ENCODE data around the gene C1orf226.

C1orf226 gene

DNA sequence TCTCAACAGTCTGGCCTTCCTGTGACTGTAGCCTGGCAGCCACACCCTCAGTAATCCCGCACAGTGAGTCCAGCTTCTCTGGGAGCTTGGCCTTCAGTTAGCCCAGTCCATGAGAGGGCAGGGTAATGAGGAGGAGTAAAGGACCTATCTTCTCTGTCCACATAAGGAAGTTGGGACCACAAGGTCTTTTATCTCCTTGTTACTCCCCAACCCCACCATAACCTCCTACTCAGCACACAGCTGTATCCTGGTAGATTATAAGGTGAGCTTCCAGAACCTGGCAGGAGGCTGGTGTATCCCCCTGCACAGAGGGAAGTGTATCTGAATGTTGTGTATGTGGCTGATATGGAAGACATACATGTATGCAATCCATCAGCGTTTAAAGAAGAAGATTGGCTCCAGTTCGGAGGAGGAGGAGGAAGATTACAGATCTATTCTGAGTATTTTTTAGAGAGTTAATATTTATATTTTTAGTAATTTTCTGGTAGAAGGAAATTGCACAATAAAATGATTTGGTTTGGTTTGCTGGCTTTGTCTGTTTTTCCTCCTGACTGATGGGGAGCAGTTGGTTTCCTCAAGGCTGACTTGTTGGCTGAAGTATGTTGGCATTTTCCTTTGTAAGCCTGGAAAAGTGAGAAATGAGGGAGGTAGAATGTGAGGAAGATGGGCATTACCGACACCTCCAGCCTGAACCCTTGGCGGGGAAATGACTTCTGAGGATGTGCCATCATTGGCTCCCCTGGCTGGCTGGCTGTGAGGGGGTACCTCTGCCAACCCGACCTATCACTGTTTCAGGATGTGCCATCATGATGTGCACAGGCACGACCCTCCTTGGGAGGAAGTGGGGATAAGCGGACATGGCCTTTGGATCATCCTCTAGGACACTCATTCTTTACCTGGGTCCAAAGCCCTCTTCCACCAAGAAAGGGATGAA, 5.0 kb downstream of the C1orf226 start:
- H3K27ac ChIP-seq (replicated peaks; ENCODE audit: low read length), result no peak overlapping the region
- H2BK12ac ChIP-seq (ENCODE audit: low read length), result no peak overlapping the region
- no peak overlapping the region for H4K8ac ChIP-seq (ENCODE audit: low read depth, low read length)
- H4K91ac ChIP-seq (ENCODE audit: low read depth, low read length, poor library complexity), result no peak overlapping the region
- peaks cover 36 to 46% of the 10 kb centered on the region in 2 donors for H3K4me1 ChIP-seq (ENCODE audit: control insufficient read depth in 2 of 2, insufficient read depth in 1 of 2, low read depth in 1 of 2, low read length in 2 of 2)
- H2BK15ac ChIP-seq (ENCODE audit: low read length), result no peak overlapping the region
- no peak for DNase-seq (ENCODE audit: low spot score)
- H2AFZ ChIP-seq (ENCODE audit: low read length), result no peak overlapping the region
- peak overlapping the region; percentile 22 for H2AK5ac ChIP-seq (ENCODE audit: low read depth, low read length)
- H3K9me3 ChIP-seq (replicated peaks in 1 of 2; ENCODE audit: control insufficient read depth in 2 of 2, insufficient read depth in 1 of 2, low read depth in 1 of 2, low read length in 2 of 2), result no peaks in the 10 kb centered on the region
- no peak overlapping the region for H3K4ac ChIP-seq (ENCODE audit: low read length)
- peak overlapping the region; percentile 39 for H3K18ac ChIP-seq (ENCODE audit: low read length)
- no peaks in the 10 kb centered on the region for H3K27me3 ChIP-seq (ENCODE audit: control insufficient read depth in 3 of 3, insufficient read depth in 3 of 3, low read depth in 1 of 3, low read length in 3 of 3)
- H2BK120ac ChIP-seq (ENCODE audit: low read depth, low read length), result no peak overlapping the region
- no CpG with 5 or more reads among the region's 8 CpGs for WGBS, 2 donors (ENCODE audit: extremely low coverage in 2 of 2, insufficient read length in 2 of 2, insufficient replicate concordance in 1 of 2)
- H3K9ac ChIP-seq (ENCODE audit: low read depth, low read length, poor library complexity), result no peak overlapping the region
- peak overlapping the region; percentile 17 for H2BK5ac ChIP-seq (ENCODE audit: low read length)
- H3K14ac ChIP-seq (ENCODE audit: low read length), result peak overlapping the region; percentile 25
- H3K23ac ChIP-seq (ENCODE audit: low read depth, low read length, poor library complexity), result no peak overlapping the region
- no peak overlapping the region for H3K4me3 ChIP-seq (ENCODE audit: low read length in 2 of 2)
- peaks cover 3 to 39% of the 10 kb centered on the region in 2 donors for H3K36me3 ChIP-seq (replicated peaks in 1 of 2; ENCODE audit: control insufficient read depth in 2 of 2, insufficient read depth in 2 of 2, low read length in 2 of 2)
- no peak overlapping the region for H3K4me2 ChIP-seq (ENCODE audit: insufficient read depth, low read length, poor library complexity, severe bottlenecking)
- no peaks in the 10 kb centered on the region for H3K79me1 ChIP-seq (ENCODE audit: low read depth, low read length)

DNA sequence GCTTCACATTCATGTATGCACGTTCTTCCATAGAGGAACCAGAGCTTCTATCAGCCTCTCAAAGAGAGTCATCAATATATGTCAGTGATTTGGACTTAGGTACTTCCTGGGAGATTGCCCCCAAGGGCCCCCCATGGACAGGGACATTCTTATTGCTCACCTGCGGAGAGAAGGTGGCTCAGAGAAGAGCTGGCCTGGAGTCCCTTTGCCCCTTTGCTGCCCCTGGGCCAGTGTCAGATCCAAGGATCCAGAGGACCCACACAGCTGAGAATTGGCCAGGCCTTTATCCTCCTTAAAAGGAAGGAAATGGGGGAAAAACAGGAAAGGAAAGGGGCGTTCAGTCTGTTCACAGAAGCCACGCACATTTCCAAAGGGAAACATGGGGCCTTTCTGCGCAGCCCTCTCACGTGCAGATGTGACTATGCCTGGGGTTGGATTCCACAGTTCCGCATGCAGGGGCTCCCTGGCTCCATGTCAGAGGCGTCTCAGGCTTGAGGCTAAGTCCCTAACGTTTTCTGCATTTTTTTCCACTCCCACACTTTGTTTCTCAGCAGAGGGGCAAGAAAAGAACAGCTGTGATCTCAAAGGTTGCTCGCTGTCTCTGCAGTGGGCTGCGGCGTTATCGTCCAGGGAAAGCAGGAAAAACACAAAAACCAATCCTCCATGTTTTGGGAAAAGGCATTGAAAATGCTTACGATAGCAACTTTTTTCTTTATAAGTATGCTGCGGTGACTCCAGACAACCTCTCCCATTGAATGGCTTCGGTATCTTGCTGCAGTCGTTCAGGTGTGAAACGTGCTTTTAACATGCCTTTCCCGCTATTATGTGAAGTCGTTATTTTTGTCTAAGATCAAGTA, 5.9 kb downstream of the C1orf226 start:
- Histone ChIP-seq H3K14ac (ENCODE audit: low read length) (no peak overlapping the region), H3K27ac (replicated peaks; ENCODE audit: low read length) (peak overlapping the region; percentile 1), H3K79me1 (ENCODE audit: low read depth, low read length) (no peaks in the 10 kb centered on the region), H4K91ac (ENCODE audit: low read depth, low read length, poor library complexity) (no peak overlapping the region), H3K9me3 (replicated peaks in 1 of 2; ENCODE audit: control insufficient read depth in 2 of 2, insufficient read depth in 1 of 2, low read depth in 1 of 2, low read length in 2 of 2) (no peaks in the 10 kb centered on the region), H3K4ac (ENCODE audit: low read length) (no peak overlapping the region), H3K4me3 (ENCODE audit: low read length in 2 of 2) (no peak overlapping the region), H2BK12ac (ENCODE audit: low read length) (no peak overlapping the region), H3K18ac (ENCODE audit: low read length) (peak overlapping the region; percentile 9), H3K4me2 (ENCODE audit: insufficient read depth, low read length, poor library complexity, severe bottlenecking) (no peak overlapping the region), H3K23ac (ENCODE audit: low read depth, low read length, poor library complexity) (no peak overlapping the region), H2BK120ac (ENCODE audit: low read depth, low read length) (no peak overlapping the region), H4K8ac (ENCODE audit: low read depth, low read length) (no peak overlapping the region), H2AK5ac (ENCODE audit: low read depth, low read length) (no peak overlapping the region), H3K4me1 (ENCODE audit: control insufficient read depth in 2 of 2, insufficient read depth in 1 of 2, low read depth in 1 of 2, low read length in 2 of 2) (peaks cover 38 to 49% of the 10 kb centered on the region in 2 donors), H2BK5ac (ENCODE audit: low read length) (no peak overlapping the region), H3K9ac (ENCODE audit: low read depth, low read length, poor library complexity) (no peak overlapping the region), H3K27me3 (ENCODE audit: control insufficient read depth in 3 of 3, insufficient read depth in 3 of 3, low read depth in 1 of 3, low read length in 3 of 3) (no peaks in the 10 kb centered on the region), H2BK15ac (ENCODE audit: low read length) (no peak overlapping the region), H2AFZ (ENCODE audit: low read length) (no peak overlapping the region), H3K36me3 (replicated peaks in 1 of 2; ENCODE audit: control insufficient read depth in 2 of 2, insufficient read depth in 2 of 2, low read length in 2 of 2) (peaks cover 0 to 33% of the 10 kb centered on the region in 2 donors)
- no CpG with 5 or more reads among the region's 20 CpGs for WGBS, 2 donors (ENCODE audit: extremely low coverage in 2 of 2, insufficient read length in 2 of 2, insufficient replicate concordance in 1 of 2)
- DNase-seq (ENCODE audit: low spot score), result no peak

DNA sequence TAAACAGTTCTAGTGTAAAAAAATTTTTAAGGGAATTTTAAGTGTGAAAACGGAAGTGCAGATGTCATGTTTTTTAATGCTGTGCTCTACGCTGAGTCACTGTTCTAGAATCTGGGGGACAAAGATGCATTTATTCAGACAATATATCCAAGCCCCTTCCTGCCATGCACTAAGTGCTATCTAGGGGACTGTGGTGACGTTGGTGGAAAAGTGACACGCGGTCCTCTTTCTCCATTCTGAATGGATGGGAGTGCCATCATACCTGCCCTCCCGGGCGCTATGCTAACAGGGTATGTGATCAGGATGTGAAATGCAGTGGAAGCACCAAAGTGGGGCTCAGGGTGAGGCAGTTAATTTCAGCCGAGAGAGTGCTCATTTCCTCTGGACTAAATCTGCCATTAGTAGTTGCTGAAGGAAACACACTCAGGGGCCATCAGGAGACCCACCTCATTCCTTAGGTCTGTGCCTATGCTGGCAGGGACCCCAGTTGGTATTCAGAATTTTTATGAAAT, 6.6 kb downstream of the C1orf226 start:
- Histone ChIP-seq H2AFZ (ENCODE audit: low read length) (no peak overlapping the region), H2BK12ac (ENCODE audit: low read length) (no peak overlapping the region), H3K9ac (ENCODE audit: low read depth, low read length, poor library complexity) (no peak overlapping the region), H3K4me1 (ENCODE audit: control insufficient read depth in 2 of 2, insufficient read depth in 1 of 2, low read depth in 1 of 2, low read length in 2 of 2) (peaks cover 38 to 48% of the 10 kb centered on the region in 2 donors), H3K27me3 (ENCODE audit: control insufficient read depth in 3 of 3, insufficient read depth in 3 of 3, low read depth in 1 of 3, low read length in 3 of 3) (no peaks in the 10 kb centered on the region), H3K18ac (ENCODE audit: low read length) (no peak overlapping the region), H2BK120ac (ENCODE audit: low read depth, low read length) (no peak overlapping the region), H3K9me3 (replicated peaks in 1 of 2; ENCODE audit: control insufficient read depth in 2 of 2, insufficient read depth in 1 of 2, low read depth in 1 of 2, low read length in 2 of 2) (no peaks in the 10 kb centered on the region), H4K91ac (ENCODE audit: low read depth, low read length, poor library complexity) (no peak overlapping the region), H2BK15ac (ENCODE audit: low read length) (no peak overlapping the region), H2AK5ac (ENCODE audit: low read depth, low read length) (no peak overlapping the region), H3K4me3 (ENCODE audit: low read length in 2 of 2) (no peak overlapping the region), H2BK5ac (ENCODE audit: low read length) (no peak overlapping the region), H4K8ac (ENCODE audit: low read depth, low read length) (no peak overlapping the region), H3K27ac (replicated peaks; ENCODE audit: low read length) (no peak overlapping the region), H3K79me1 (ENCODE audit: low read depth, low read length) (no peaks in the 10 kb centered on the region), H3K23ac (ENCODE audit: low read depth, low read length, poor library complexity) (no peak overlapping the region), H3K36me3 (replicated peaks in 1 of 2; ENCODE audit: control insufficient read depth in 2 of 2, insufficient read depth in 2 of 2, low read length in 2 of 2) (peaks cover 0 to 27% of the 10 kb centered on the region in 2 donors), H3K4ac (ENCODE audit: low read length) (no peak overlapping the region), H3K14ac (ENCODE audit: low read length) (no peak overlapping the region), H3K4me2 (ENCODE audit: insufficient read depth, low read length, poor library complexity, severe bottlenecking) (no peak overlapping the region)
- 100% methylated on average over 1 of the region's 8 CpGs; no CpG with 5 or more reads in 1 of the 2 donors for WGBS, 2 donors (ENCODE audit: extremely low coverage in 2 of 2, insufficient read length in 2 of 2, insufficient replicate concordance in 1 of 2)
- no peak for DNase-seq (ENCODE audit: low spot score)

Measured in neuronal stem cell (in vitro differentiated cells).